Fibroblast of villous mesenchyme (primary cell): ENCODE data around the gene GFOD1. TPM values are rescaled to one million over a fixed set of nuclear protein-coding genes. Genes with fewer than 3 reads are reported as not detected.
A peak's percentile ranks its signal among the peaks of the same experiment; 100 is the strongest.

ENCODE experiments used
- DNase-seq: peaks from one replicate; pipeline ENCODE4 v3.0.0-alpha.2; 2010; ENCODE audit warnings: low read depth
- H3K4me3 ChIP-seq: 2 replicates; pipeline ENCODE4 v1.5.1; 2011; ENCODE audit warnings: low read depth, mild to moderate bottlenecking, low read length
- total RNA-seq: library from RNA; depleted of rRNA; stranded (reverse); fragments of >200 nt; gene quantifications from 2 replicates; pipeline ENCODE4 v1.2.3, GENCODE V29; 2012
- TF ChIP-seq, protein P1 (sequence below): IDR thresholded peaks from 2 replicates; pipeline ENCODE4 v1.5.1; 2012; ENCODE audit warnings: low read depth, mild to moderate bottlenecking, low read length; ENCODE audit not compliant: insufficient read depth

Gene GFOD1
- total RNA-seq, 1 donor = 4.7 TPM

GRCh38 chr6:13355043-13355945, 132.1 kb downstream of the GFOD1 start:
- peak; percentile 96 for DNase-seq
- no peak overlapping the region for H3K4me3 ChIP-seq
- TF ChIP-seq, protein P1, sequence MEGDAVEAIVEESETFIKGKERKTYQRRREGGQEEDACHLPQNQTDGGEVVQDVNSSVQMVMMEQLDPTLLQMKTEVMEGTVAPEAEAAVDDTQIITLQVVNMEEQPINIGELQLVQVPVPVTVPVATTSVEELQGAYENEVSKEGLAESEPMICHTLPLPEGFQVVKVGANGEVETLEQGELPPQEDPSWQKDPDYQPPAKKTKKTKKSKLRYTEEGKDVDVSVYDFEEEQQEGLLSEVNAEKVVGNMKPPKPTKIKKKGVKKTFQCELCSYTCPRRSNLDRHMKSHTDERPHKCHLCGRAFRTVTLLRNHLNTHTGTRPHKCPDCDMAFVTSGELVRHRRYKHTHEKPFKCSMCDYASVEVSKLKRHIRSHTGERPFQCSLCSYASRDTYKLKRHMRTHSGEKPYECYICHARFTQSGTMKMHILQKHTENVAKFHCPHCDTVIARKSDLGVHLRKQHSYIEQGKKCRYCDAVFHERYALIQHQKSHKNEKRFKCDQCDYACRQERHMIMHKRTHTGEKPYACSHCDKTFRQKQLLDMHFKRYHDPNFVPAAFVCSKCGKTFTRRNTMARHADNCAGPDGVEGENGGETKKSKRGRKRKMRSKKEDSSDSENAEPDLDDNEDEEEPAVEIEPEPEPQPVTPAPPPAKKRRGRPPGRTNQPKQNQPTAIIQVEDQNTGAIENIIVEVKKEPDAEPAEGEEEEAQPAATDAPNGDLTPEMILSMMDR = no peak

DNA sequence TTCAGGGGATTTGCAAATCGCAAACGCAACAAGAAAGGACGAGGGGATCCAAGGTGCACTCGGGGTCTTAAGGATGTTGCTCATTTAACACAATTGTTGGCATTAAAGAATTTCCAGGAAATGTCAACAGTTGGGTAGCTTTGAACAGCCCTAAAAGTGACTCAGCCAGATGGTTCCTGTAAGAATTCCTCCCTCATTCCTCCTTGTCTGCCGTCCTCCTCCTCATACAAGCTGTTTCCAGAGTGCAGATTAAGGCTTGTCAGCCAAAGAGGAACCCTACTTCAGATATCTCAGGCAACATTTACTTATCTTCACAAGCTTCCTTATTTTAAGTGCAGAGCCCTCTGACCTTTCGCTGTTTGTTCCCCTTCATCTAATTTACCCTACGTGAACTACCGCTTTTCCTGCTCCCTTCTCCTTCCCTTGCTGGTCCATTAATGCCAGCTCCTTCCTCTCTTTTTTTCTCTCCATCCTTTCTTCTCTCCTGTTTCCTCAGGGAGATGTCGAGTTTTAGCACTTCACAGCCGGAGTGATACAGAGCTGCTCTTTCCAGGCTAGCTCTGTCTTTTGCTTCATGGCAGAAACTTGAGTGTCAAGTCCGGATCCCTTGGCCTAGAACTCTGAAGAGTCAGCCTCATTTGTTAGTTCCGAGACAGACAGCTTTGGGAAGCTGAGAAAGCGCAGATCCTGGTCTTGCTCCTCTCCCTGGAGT, 132.9 kb downstream of the GFOD1 start:
- peak; percentile 79 for DNase-seq
- TF ChIP-seq, protein P1 = no peak

DNA sequence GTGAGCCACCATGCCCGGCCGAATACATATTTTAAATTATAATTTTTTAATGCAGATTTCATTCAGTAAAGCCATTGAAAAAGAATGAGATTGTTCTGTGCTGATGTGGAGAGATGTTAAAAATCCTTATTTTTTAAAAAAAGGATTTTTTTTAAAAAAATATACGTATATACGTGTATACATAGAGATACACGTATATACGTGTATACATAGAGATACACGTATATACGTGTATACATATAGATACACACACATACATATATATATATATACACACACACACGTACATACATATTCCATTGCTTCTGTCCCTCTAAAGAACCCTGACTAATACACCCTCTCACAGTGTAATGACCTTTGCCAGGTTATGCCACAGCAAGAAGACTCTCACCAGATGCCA, 135.2 kb downstream of the GFOD1 start:
- TF ChIP-seq, protein P1 = no peak

More for the DNA sequence above, 132.9 kb downstream of the GFOD1 start:
- no peak overlapping the region for H3K4me3 ChIP-seq

DNA sequence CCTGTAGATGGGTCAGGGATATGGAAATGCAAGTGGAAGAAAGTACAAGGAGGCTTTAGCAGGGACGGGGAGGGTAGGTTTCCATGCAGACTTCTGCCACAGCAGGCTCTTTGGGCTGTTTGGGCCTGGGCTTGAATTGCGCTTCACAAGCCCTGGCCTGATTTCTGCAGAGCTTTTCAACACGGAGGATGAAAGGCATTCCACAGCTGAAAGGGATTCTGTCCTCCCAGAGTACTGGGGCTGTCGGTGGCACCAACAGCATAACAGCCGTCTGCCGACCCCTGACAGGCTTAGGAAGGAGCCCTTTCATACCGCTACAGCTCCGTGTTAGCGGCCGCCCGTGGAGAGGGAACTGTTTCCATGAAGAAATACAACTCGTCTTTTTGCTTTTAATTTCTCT, 136.1 kb downstream of the GFOD1 start:
- no peak for DNase-seq
- H3K4me3 ChIP-seq = no peak overlapping the region
- TF ChIP-seq, protein P1 = no peak

More for the DNA sequence above, 135.2 kb downstream of the GFOD1 start:
- H3K4me3 ChIP-seq = no peak overlapping the region
- no peak for DNase-seq

GRCh38 chr6:13349811-13350506, 137.4 kb downstream of the GFOD1 start:
- TF ChIP-seq, protein P1 = no peak
- no peak overlapping the region for H3K4me3 ChIP-seq
- DNase-seq = no peak

DNA sequence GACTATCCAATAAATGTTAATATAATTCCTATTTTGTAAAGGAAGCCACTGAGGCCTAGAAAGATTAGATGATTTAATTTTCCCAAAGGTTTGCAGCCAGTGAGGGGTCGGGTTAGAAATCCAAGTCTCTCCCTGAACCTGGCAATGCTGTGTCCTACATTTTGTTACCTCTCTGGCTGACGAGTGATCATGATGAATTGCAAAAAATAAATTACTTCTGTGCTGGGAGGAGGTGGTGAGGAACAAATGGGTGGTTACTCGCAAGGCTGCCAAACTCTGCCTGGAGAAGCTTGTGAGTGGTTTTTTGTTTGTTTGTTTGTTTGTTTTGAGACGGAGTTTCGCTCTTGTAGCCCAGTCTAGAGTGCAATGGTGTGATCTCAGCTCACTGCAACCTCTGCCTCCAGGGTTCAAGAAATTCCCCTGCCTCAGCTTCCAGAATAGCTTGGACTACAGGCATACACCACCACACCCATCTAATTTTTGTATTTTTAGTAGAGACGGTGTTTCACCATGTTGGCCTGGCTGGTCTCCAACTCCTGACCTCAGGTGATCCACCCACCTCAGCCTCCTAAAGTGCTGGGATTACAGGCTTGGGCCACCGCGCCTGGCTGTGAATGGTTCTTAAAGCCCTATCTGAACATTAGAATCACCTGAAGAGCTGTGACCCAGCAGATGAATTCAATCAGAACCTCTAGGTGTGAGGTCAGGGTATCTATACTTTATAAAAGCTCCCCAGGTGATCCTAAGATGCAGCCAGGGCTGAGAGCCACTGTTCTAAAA, 138.9 kb downstream of the GFOD1 start:
- TF ChIP-seq, protein P1 = no peak
- no peak overlapping the region for H3K4me3 ChIP-seq
- no peak for DNase-seq
